ENCODE results near the gene NCLN. TPM values are rescaled to one million over a fixed set of nuclear protein-coding genes. Genes with fewer than 3 reads are reported as not detected.

Gene NCLN
- total RNA-seq, 2 experiments from 2014 or later = 49.6 to 51.9 TPM

DNA sequence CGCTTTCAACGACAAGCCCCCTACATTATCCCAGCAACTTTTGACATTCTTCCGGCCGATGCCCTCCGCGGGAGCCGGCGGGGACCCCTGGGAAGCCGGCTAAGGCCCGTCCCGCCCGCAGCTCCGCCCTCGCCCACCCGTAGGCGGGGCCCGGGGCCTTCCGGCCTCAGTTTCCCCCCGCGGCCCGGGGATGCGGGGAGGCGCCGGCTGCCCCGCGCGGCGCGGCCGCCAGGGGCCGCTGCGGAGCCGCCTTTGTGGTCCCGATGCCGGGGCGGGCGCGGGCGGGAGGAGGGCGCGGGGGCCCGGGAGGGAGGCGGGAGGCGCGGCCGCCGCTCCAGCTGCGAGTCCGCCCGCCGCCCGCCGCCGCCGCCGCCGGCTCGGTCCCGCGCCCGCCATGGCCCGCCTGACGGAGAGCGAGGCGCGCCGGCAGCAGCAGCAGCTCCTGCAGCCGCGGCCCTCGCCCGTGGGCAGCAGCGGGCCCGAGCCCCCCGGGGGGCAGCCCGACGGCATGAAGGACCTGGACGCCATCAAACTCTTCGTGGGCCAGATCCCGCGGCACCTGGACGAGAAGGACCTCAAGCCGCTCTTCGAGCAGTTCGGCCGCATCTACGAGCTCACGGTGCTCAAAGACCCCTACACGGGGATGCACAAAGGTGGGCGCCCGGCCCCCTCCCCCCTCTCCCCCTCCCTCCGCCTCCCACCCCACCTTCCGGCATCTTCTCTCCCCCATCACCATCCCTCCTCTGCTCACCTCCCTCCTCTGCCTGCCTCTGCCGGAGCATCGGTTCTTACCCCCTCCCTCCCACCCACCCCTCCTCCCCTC is 38.8 kb downstream of the NCLN start, which contains the start of gene CELF5:
TSS of gene CELF5 (plus strand) at position 316 of the 823 bp plus-strand sequence. CDS start at position 395, 79 bp downstream.
- no peak within 1 kb of the TSS for H3K27ac ChIP-seq (ENCODE audit: low read depth in 1 of 2, low read length in 2 of 2)
- POLR2A ChIA-PET = no interaction called here
- no peaks in the 10 kb centered on the region for H3K36me3 ChIP-seq (ENCODE audit: insufficient read depth, low read length)
- CTCF ChIA-PET = interaction anchor here (0.5 to 1.0 kb wide), 2 partner anchors 24 to 41 kb away, joined by 3 read pairs; no protein-coding TSS in a partner anchor
- H3K9me3 Mint-ChIP-seq = no peaks in the 10 kb centered on the region
- no peak within 1 kb of the TSS for H3K27ac Mint-ChIP-seq
- no peak within 1 kb of the TSS for H3K4me3 ChIP-seq (ENCODE audit: low read length)
- intact Hi-C loops (cut with DNase I, micrococcal nuclease) = no loop called here
- H3K9me3 ChIP-seq (ENCODE audit: control insufficient read depth in 1 of 2, insufficient read depth in 1 of 2, low read length in 2 of 2) = no peaks in the 10 kb centered on the region
- H3K27me3 Mint-ChIP-seq = peaks cover 29% of the 10 kb centered on the region
- no peaks in the 10 kb centered on the region for H3K4me1 Mint-ChIP-seq (ENCODE audit: low read depth)
- TF ChIP-seq, protein P1, sequence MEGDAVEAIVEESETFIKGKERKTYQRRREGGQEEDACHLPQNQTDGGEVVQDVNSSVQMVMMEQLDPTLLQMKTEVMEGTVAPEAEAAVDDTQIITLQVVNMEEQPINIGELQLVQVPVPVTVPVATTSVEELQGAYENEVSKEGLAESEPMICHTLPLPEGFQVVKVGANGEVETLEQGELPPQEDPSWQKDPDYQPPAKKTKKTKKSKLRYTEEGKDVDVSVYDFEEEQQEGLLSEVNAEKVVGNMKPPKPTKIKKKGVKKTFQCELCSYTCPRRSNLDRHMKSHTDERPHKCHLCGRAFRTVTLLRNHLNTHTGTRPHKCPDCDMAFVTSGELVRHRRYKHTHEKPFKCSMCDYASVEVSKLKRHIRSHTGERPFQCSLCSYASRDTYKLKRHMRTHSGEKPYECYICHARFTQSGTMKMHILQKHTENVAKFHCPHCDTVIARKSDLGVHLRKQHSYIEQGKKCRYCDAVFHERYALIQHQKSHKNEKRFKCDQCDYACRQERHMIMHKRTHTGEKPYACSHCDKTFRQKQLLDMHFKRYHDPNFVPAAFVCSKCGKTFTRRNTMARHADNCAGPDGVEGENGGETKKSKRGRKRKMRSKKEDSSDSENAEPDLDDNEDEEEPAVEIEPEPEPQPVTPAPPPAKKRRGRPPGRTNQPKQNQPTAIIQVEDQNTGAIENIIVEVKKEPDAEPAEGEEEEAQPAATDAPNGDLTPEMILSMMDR (IDR thresholded peaks at IDR 0.05) = no peak
- ATAC-seq (ENCODE audit: poor library complexity) (peak; percentile 82), DNase-seq (peak; percentile 34 to 83 (median 54))
- peaks cover 8% of the 10 kb centered on the region for H3K4me1 ChIP-seq (ENCODE audit: insufficient read depth, low read length)
- no peak within 1 kb of the TSS for H3K4me3 Mint-ChIP-seq
- no peaks in the 10 kb centered on the region for H3K36me3 Mint-ChIP-seq (ENCODE audit: low read depth)
- H3K27me3 ChIP-seq (ENCODE audit: control insufficient read depth in 1 of 2, insufficient read depth in 2 of 2, low read length in 2 of 2) = peaks cover 34 to 38% of the 10 kb centered on the region in 2 experiments

- no peaks in the 10 kb centered on the region for H3K36me3 Mint-ChIP-seq (ENCODE audit: low read depth)
- TF ChIP-seq, protein P1 (IDR thresholded peaks at IDR 0.05) = no peak
- H3K9me3 ChIP-seq (ENCODE audit: control insufficient read depth in 1 of 2, insufficient read depth in 1 of 2, low read length in 2 of 2) = no peaks in the 10 kb centered on the region
- no peak overlapping the region for H3K27ac Mint-ChIP-seq
- intact Hi-C loops (cut with DNase I, micrococcal nuclease) = no loop called here
- DNase-seq = no peak
- no peak overlapping the region for H3K27ac ChIP-seq (ENCODE audit: low read depth in 1 of 2, low read length in 2 of 2)
- peaks cover 38 to 43% of the 10 kb centered on the region in 2 experiments for H3K27me3 ChIP-seq (ENCODE audit: control insufficient read depth in 1 of 2, insufficient read depth in 2 of 2, low read length in 2 of 2)
- peaks cover 8% of the 10 kb centered on the region for H3K4me1 ChIP-seq (ENCODE audit: insufficient read depth, low read length)
- H3K4me1 Mint-ChIP-seq (ENCODE audit: low read depth) = no peaks in the 10 kb centered on the region
- POLR2A ChIA-PET = no interaction called here
- no peak for ATAC-seq (ENCODE audit: poor library complexity)
- no peaks in the 10 kb centered on the region for H3K9me3 Mint-ChIP-seq
- H3K27me3 Mint-ChIP-seq = peaks cover 29% of the 10 kb centered on the region
- CTCF ChIA-PET = interaction anchor here (0.5 kb wide), 1 partner anchor 25 kb away, joined by 3 read pairs; no protein-coding TSS in a partner anchor
- H3K36me3 ChIP-seq (ENCODE audit: insufficient read depth, low read length) = no peaks in the 10 kb centered on the region
- no peak overlapping the region for H3K4me3 Mint-ChIP-seq
- no peak overlapping the region for H3K4me3 ChIP-seq (ENCODE audit: low read length)
These were observed 39.4 kb downstream of the NCLN start for GRCh38 chr19:3225169-3225485.

DNA sequence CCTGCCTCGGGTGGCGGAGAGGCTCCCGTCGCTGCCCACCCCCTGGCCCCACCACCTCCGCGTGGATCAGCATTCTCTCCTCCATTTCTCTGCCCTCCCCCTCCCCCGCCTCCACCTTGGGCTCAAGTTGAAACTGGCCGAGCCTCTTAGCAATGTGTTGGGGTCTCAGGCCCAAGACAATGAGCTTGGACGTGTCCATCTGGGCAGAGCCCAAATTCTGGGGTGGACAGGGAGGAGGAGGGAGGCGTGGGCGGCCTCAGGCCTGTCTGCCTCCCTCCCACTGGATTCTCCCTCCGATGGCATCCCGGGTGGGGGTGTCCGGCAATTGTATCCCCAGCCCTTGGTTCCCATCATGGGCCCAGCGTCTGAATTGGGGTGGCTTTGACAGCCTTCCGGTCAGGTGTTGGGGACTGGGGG is 40.0 kb downstream of the NCLN start:
- POLR2A ChIA-PET = no interaction called here
- Histone ChIP-seq H3K4me1 (ENCODE audit: insufficient read depth, low read length) (peaks cover 8% of the 10 kb centered on the region), H3K27me3 (ENCODE audit: control insufficient read depth in 1 of 2, insufficient read depth in 2 of 2, low read length in 2 of 2) (peaks cover 40 to 49% of the 10 kb centered on the region in 2 experiments), H3K36me3 (ENCODE audit: insufficient read depth, low read length) (no peaks in the 10 kb centered on the region), H3K9me3 (ENCODE audit: control insufficient read depth in 1 of 2, insufficient read depth in 1 of 2, low read length in 2 of 2) (no peaks in the 10 kb centered on the region), H3K4me3 (ENCODE audit: low read length) (no peak overlapping the region), H3K27ac (ENCODE audit: low read depth in 1 of 2, low read length in 2 of 2) (no peak overlapping the region)
- no peak overlapping the region for H3K4me3 Mint-ChIP-seq
- H3K27me3 Mint-ChIP-seq = peaks cover 29% of the 10 kb centered on the region
- H3K36me3 Mint-ChIP-seq (ENCODE audit: low read depth) = no peaks in the 10 kb centered on the region
- intact Hi-C loops (cut with DNase I, micrococcal nuclease) = no loop called here
- no peaks in the 10 kb centered on the region for H3K4me1 Mint-ChIP-seq (ENCODE audit: low read depth)
- H3K9me3 Mint-ChIP-seq = no peaks in the 10 kb centered on the region
- TF ChIP-seq, protein P1 (IDR thresholded peaks at IDR 0.05) = no peak
- DNase-seq (no peak), ATAC-seq (ENCODE audit: poor library complexity) (no peak)
- H3K27ac Mint-ChIP-seq = no peak overlapping the region
- CTCF ChIA-PET = no interaction called here

Data from CD4-positive, alpha-beta T cell (primary cell).